Naive thymus-derived CD4-positive, alpha-beta T cell (primary cell): ENCODE results near the gene ZNF423. TPM values are rescaled to one million over a fixed set of nuclear protein-coding genes. Genes with fewer than 3 reads are reported as not detected.

ENCODE experiments used
- ATAC-seq: fragments of 150-1000 bp; cut with Tn5 transposase; 2 replicates; pipeline ENCODE4 v1.10.0; 2021; ENCODE audit warnings: mild to moderate bottlenecking, moderate library complexity
- CTCF ChIA-PET: fragments of 350-600 bp; sonication (Branson Sonifier 250); formaldehyde crosslinking; loops from one replicate; lab custom pipeline; 2021; ENCODE audit warnings: antibody characterized with exemption; lab: Charles Lee
- POLR2A ChIA-PET: fragments of 350-600 bp; sonication (Branson Sonifier 250); formaldehyde crosslinking; loops from one replicate; lab custom pipeline; 2021; ENCODE audit warnings: antibody characterized with exemption, inconsistent platforms; lab: Charles Lee
- DNase-seq, 9 donors: peaks; one replicate each; pipeline versions ENCODE4 v3.0.0 to v3.0.0-alpha.2; 2020 to 2022; ENCODE audit warnings: mixed read lengths in 1 of 9
- H3K27ac ChIP-seq: one replicate; pipeline ENCODE4 v1.7.0; 2013; ENCODE audit warnings: mild to moderate bottlenecking, low read depth, low read length, moderate library complexity
- H3K27me3 ChIP-seq, 2 donors: one replicate each; pipeline ENCODE4 v1.7.0; 2013; ENCODE audit warnings: low read length in 2 of 2, mild to moderate bottlenecking in 2 of 2, moderate library complexity in 2 of 2; ENCODE audit not compliant: control insufficient read depth in 2 of 2, insufficient read depth in 2 of 2
- H3K36me3 ChIP-seq, 3 experiments: 1 replicate in 2 of 3; 2 replicates in 1 of 3; pipeline ENCODE4 v1.7.0; 2013; ENCODE audit warnings: low read length in 3 of 3, mild to moderate bottlenecking in 3 of 3, moderate library complexity in 1 of 3; ENCODE audit not compliant: insufficient read depth in 3 of 3, control insufficient read depth in 2 of 3
- H3K4me1 ChIP-seq, 2 donors: one replicate each; pipeline ENCODE4 v1.7.0; 2013; ENCODE audit warnings: low read length in 2 of 2, mild to moderate bottlenecking in 2 of 2, moderate library complexity in 1 of 2; ENCODE audit not compliant: control insufficient read depth in 2 of 2, insufficient read depth in 2 of 2
- H3K4me3 ChIP-seq: 2 replicates; pipeline ENCODE4 v1.7.0; 2013; ENCODE audit warnings: mild to moderate bottlenecking, low read length
- H3K9me3 ChIP-seq, 3 experiments: 1 replicate in 2 of 3; 2 replicates in 1 of 3; pipeline ENCODE4 v1.7.0; 2013; ENCODE audit warnings: low read length in 3 of 3; ENCODE audit not compliant: control insufficient read depth in 2 of 3
- H3K27ac Mint-ChIP-seq, 9 donors: one replicate each; pipeline ENCODE4 v1.8.0; 2020 to 2022; ENCODE audit warnings: mixed read lengths in 9 of 9, mild to moderate bottlenecking in 8 of 9, moderate library complexity in 5 of 9, inconsistent platforms in 2 of 9
- H3K27me3 Mint-ChIP-seq, 5 donors: one replicate each; pipeline ENCODE4 v1.8.0; 2021 to 2022; ENCODE audit warnings: mixed read lengths in 5 of 5, mild to moderate bottlenecking in 1 of 5
- H3K36me3 Mint-ChIP-seq, 5 donors: one replicate each; pipeline ENCODE4 v1.8.0; 2020 to 2022; ENCODE audit warnings: mixed read lengths in 5 of 5, mild to moderate bottlenecking in 3 of 5, inconsistent platforms in 1 of 5
- H3K4me1 Mint-ChIP-seq, 7 donors: one replicate each; pipeline ENCODE4 v1.8.0; 2020 to 2022; ENCODE audit warnings: mixed read lengths in 7 of 7, mild to moderate bottlenecking in 3 of 7, inconsistent platforms in 1 of 7
- H3K4me3 Mint-ChIP-seq, 10 donors: one replicate each; pipeline ENCODE4 v1.8.0; 2020 to 2022; ENCODE audit warnings: mild to moderate bottlenecking in 10 of 10, mixed read lengths in 10 of 10, moderate library complexity in 6 of 10, inconsistent platforms in 2 of 10
- H3K9me3 Mint-ChIP-seq, 11 donors: one replicate each; pipeline ENCODE4 v1.8.0; 2020 to 2022; ENCODE audit warnings: mixed read lengths in 11 of 11, mild to moderate bottlenecking in 4 of 11, inconsistent platforms in 1 of 11, moderate library complexity in 1 of 11
- intact Hi-C, 2 donors: fragments of 100-400 bp; cut with micrococcal nuclease; formaldehyde crosslinking; loops; one replicate each; pipeline ENCODE4 v1.15.1; 2023
- polyA plus RNA-seq, 2 donors: library from polyadenylated mRNA; unstranded; fragments of 300-500 nt; fragmentation: Illumina TruSeq; gene quantifications; one replicate each; pipeline ENCODE4 v1.2.3, GENCODE V29; 2021
- total RNA-seq, 6 experiments: library from RNA in 5 of 6; stranded (reverse) in 5 of 6; gene quantifications; 1 replicate in 5 of 6; 2 replicates in 1 of 6; pipeline ENCODE4 v1.2.3 and lab custom pipeline; 2021 to 2026

ZNF423 gene
- total and polyA plus RNA-seq, 7 experiments from 2014 or later = not detected

DNA sequence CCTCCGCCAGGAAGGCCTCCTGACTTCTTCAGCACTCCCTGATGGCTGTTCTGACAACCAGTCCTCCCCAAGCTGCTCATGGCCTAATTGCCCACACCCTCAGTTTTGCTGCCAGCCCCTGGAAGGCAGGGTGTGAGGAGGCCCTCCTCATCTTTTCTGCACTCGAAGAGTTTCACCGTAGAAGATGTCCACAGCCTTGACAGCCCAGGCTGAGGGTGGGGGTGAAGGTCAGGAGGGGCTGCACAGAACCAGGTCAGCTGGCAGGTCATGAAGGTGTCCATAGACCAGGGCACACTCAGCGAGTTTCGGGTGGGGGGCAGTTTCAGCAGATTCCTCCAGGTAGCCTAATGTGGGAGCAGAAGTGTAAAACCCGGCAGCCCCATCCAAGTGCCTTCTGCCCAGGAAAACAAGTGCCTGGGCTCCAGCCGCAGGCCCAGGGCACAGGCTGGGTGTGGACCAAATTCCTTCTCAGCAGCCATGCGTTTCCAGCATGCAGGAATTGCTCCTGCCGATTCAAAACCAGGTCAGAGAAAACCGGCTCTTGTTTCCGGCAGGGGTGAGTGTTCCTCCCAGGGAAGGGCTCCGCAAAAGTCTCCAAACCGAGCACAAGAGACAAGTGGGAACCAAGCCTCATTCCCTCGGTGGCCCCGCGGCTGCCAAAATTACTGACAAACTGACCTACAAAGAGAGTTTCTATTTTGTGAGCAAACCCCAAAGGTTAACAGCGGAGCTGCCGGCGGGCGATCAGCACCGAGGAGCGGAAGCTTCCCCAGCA lies 253.5 kb downstream of the ZNF423 start:
- ChIA-PET POLR2A (interaction anchor here (0.8 kb wide), 1 partner anchor 16 kb away, joined by 3 read pairs; no protein-coding TSS in a partner anchor), CTCF (interaction anchor here (0.9 kb wide), 1 partner anchor 10 kb away, joined by 3 read pairs; no protein-coding TSS in a partner anchor)
- Histone ChIP-seq H3K27ac (no peak overlapping the region), H3K27me3 (no peaks in the 10 kb centered on the region), H3K4me1 (no peaks in the 10 kb centered on the region), H3K9me3 (no peaks in the 10 kb centered on the region), H3K4me3 (no peak overlapping the region), H3K36me3 (no peaks in the 10 kb centered on the region)
- no peaks in the 10 kb centered on the region for H3K9me3 Mint-ChIP-seq
- no peaks in the 10 kb centered on the region for H3K36me3 Mint-ChIP-seq
- H3K27ac Mint-ChIP-seq = no peak overlapping the region
- peaks cover 0 to 19% (median 0%) of the 10 kb centered on the region in 7 donors for H3K4me1 Mint-ChIP-seq
- intact Hi-C loops = no loop called here
- DNase-seq (no peak), ATAC-seq (no peak)
- no peak overlapping the region for H3K4me3 Mint-ChIP-seq
- peaks cover 0 to 11% (median 4%) of the 10 kb centered on the region in 5 donors for H3K27me3 Mint-ChIP-seq

DNA sequence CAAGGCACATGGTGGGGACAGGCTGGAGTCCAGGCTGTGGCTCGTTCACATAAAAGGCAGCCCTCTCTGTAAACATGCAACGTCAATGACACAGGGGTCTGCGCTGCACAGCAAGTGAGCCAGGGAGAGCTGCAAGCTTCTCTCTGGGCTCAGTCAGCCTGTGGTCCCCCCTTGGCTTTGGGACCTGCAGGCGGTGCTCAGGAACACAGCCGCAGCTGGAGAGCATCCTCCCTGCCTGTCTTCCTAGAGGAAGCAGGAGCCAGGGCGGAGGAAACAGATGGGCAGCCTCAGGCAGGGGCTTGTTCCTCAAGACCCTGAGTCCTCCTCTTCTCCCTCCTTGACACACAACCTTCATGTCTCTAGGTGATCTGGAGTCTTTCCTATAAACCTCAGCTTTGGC lies 254.3 kb downstream of the ZNF423 start:
- no peak for ATAC-seq
- peaks cover 0 to 11% (median 4%) of the 10 kb centered on the region in 5 donors for H3K27me3 Mint-ChIP-seq

DNA sequence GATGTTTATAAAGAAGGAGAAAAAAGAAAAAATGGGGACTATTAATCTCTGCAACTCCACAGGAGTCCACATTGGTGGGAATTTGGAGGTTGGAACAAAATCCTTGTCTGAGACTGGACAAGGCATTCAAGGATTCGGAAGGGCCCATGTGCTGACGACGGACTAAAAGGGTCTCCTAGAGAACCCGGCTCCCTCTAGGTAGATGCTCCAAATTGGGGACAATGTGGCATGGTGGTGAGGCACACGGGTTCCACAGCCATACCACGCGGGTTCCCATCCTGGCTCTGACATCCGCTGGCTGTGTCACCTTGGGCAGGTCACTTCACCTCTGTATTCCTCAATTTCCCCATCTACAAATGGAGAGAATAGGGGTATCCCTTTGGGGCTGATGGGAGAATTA lies 254.9 kb downstream of the ZNF423 start:
- Mint-ChIP-seq H3K4me1 (peaks cover 0 to 24% (median 5%) of the 10 kb centered on the region in 7 donors), H3K9me3 (no peaks in the 10 kb centered on the region), H3K36me3 (no peaks in the 10 kb centered on the region), H3K27me3 (peaks cover 0 to 8% (median 4%) of the 10 kb centered on the region in 5 donors), H3K27ac (no peak overlapping the region), H3K4me3 (no peak overlapping the region)
- Histone ChIP-seq H3K4me3 (no peak overlapping the region), H3K9me3 (no peaks in the 10 kb centered on the region), H3K36me3 (no peaks in the 10 kb centered on the region), H3K27me3 (no peaks in the 10 kb centered on the region), H3K4me1 (no peaks in the 10 kb centered on the region), H3K27ac (no peak overlapping the region)
- DNase-seq (no peak), ATAC-seq (no peak)
- POLR2A ChIA-PET = no interaction called here
- intact Hi-C loops = no loop called here
- CTCF ChIA-PET = no interaction called here

More for the DNA sequence above, 254.3 kb downstream of the ZNF423 start:
- ChIA-PET POLR2A (interaction anchor here (0.8 kb wide), 1 partner anchor 17 kb away, joined by 3 read pairs; no protein-coding TSS in a partner anchor), CTCF (interaction anchor here (0.9 kb wide), 1 partner anchor 9 kb away, joined by 3 read pairs; no protein-coding TSS in a partner anchor)
- Mint-ChIP-seq H3K9me3 (no peaks in the 10 kb centered on the region), H3K4me3 (no peak overlapping the region), H3K27ac (no peak overlapping the region), H3K4me1 (peaks cover 0 to 19% (median 0%) of the 10 kb centered on the region in 7 donors), H3K36me3 (no peaks in the 10 kb centered on the region)
- H3K27ac ChIP-seq = no peak overlapping the region
- H3K27me3 ChIP-seq = no peaks in the 10 kb centered on the region
- H3K9me3 ChIP-seq = no peaks in the 10 kb centered on the region
- H3K36me3 ChIP-seq = no peaks in the 10 kb centered on the region
- no peaks in the 10 kb centered on the region for H3K4me1 ChIP-seq
- DNase-seq = no peak
- intact Hi-C loops = no loop called here
- H3K4me3 ChIP-seq = no peak overlapping the region

DNA sequence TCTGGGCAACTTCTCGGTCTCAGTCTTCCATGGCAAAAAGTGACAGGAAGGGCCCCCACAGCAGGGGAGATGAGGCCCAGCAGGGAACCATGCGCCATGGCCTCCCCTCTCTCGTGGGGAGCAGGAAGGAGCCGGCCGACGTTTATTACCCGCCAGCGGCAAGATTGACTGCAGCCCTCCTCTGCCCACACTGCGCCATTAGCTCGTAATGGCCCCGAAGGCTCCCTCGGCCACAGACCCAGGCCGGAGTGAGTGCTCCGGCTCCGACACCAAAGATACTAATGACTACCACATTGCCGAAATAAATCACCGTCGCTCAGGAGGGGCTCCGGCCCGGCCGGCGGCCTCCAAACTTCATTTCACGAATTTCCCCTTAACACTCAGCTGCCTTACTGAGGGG lies 255.4 kb downstream of the ZNF423 start:
- Histone ChIP-seq H3K27ac (no peak overlapping the region), H3K36me3 (no peaks in the 10 kb centered on the region), H3K9me3 (no peaks in the 10 kb centered on the region), H3K4me1 (no peaks in the 10 kb centered on the region), H3K27me3 (no peaks in the 10 kb centered on the region), H3K4me3 (no peak overlapping the region)
- H3K27ac Mint-ChIP-seq = no peak overlapping the region
- no peak overlapping the region for H3K4me3 Mint-ChIP-seq
- ATAC-seq (no peak), DNase-seq (no peak)
- no peaks in the 10 kb centered on the region for H3K36me3 Mint-ChIP-seq
- peaks cover 0 to 4% (median 2%) of the 10 kb centered on the region in 5 donors for H3K27me3 Mint-ChIP-seq
- H3K9me3 Mint-ChIP-seq = no peaks in the 10 kb centered on the region
- intact Hi-C loops = no loop called here
- ChIA-PET CTCF (no interaction called here), POLR2A (no interaction called here)
- peaks cover 0 to 29% (median 10%) of the 10 kb centered on the region in 7 donors for H3K4me1 Mint-ChIP-seq

DNA sequence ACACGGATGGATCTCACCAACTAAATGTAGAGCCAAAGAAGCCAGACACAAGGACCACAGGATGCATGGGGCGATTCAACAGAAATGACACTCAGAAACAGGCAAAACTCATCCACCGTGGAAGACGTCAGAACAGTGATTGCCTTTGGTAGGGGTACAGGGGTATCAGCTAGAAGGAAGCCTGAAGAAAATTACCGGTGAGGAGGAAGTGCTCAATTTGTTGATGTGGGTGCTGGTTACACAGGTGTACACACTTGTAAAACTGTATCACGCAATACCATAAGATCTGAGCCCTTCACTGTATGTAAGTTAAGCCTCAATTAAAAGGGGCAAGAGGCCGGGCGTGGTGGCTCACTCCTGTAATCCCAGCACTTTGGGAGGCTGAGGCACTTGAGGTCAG lies 256.2 kb downstream of the ZNF423 start:
- no peak for ATAC-seq
- Histone ChIP-seq H3K4me3 (no peak overlapping the region), H3K27me3 (no peaks in the 10 kb centered on the region), H3K36me3 (no peaks in the 10 kb centered on the region), H3K9me3 (no peaks in the 10 kb centered on the region), H3K4me1 (no peaks in the 10 kb centered on the region), H3K27ac (no peak overlapping the region)
- peaks cover 0 to 2% (median 0%) of the 10 kb centered on the region in 5 donors for H3K27me3 Mint-ChIP-seq
- H3K4me1 Mint-ChIP-seq = peaks cover 0 to 33% (median 12%) of the 10 kb centered on the region in 7 donors
- POLR2A ChIA-PET = no interaction called here
- CTCF ChIA-PET = no interaction called here
- no peak overlapping the region for H3K4me3 Mint-ChIP-seq
- no peaks in the 10 kb centered on the region for H3K9me3 Mint-ChIP-seq
- DNase-seq = no peak
- H3K36me3 Mint-ChIP-seq = no peaks in the 10 kb centered on the region
- intact Hi-C loops = loop anchor here in 1 of 2 donors (10.0 kb wide), 1 partner anchor 255 kb away; the partner anchor contains the start of gene ZNF423
- peak overlapping the region in 2 of 9 donors; percentile 1 to 47 for H3K27ac Mint-ChIP-seq

DNA sequence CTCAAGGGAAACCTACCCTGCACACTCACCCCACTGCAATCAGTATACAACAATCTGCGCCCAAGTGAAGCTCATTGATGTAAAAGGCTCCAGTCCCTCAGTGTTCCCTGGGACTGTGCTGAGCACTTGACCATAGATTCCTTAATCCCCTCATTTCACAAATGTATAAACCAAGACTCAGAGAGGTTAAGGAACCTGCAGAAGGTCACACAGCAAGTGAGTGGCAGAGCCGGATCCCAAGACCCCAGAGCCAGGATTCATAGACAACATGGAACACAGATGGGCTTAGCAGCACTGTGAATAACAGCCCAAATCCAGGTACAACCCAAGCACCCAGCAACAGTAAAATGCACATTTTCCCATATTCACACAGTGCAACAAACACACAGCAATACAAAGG lies 256.6 kb downstream of the ZNF423 start:
- Mint-ChIP-seq H3K4me1 (peaks cover 0 to 37% (median 15%) of the 10 kb centered on the region in 7 donors), H3K27ac (peak overlapping the region in 3 of 9 donors; percentile 47 to 68 (median 48)), H3K36me3 (no peaks in the 10 kb centered on the region), H3K9me3 (no peaks in the 10 kb centered on the region), H3K4me3 (no peak overlapping the region), H3K27me3 (peaks cover 2 to 5% (median 4%) of the 10 kb centered on the region in 5 donors)
- DNase-seq = no peak
- Histone ChIP-seq H3K9me3 (no peaks in the 10 kb centered on the region), H3K27me3 (no peaks in the 10 kb centered on the region), H3K4me1 (no peaks in the 10 kb centered on the region), H3K36me3 (no peaks in the 10 kb centered on the region), H3K27ac (no peak overlapping the region), H3K4me3 (no peak overlapping the region)
- CTCF ChIA-PET = no interaction called here
- intact Hi-C loops = loop anchor here in 1 of 2 donors (10.0 kb wide), 1 partner anchor 256 kb away; the partner anchor contains the start of gene ZNF423
- ATAC-seq = no peak
- POLR2A ChIA-PET = no interaction called here
